GM18519 (cell line): ENCODE measurements around the gene NTM.

ENCODE experiments used
- ATAC-seq: cut with Tn5 transposase; IDR thresholded peaks from one replicate; pipeline ENCODE4 v1.9.1; 2021; ENCODE audit warnings: mild to moderate bottlenecking, moderate library complexity; ENCODE audit not compliant: unreplicated experiment, low FRiP score

The NTM gene

DNA sequence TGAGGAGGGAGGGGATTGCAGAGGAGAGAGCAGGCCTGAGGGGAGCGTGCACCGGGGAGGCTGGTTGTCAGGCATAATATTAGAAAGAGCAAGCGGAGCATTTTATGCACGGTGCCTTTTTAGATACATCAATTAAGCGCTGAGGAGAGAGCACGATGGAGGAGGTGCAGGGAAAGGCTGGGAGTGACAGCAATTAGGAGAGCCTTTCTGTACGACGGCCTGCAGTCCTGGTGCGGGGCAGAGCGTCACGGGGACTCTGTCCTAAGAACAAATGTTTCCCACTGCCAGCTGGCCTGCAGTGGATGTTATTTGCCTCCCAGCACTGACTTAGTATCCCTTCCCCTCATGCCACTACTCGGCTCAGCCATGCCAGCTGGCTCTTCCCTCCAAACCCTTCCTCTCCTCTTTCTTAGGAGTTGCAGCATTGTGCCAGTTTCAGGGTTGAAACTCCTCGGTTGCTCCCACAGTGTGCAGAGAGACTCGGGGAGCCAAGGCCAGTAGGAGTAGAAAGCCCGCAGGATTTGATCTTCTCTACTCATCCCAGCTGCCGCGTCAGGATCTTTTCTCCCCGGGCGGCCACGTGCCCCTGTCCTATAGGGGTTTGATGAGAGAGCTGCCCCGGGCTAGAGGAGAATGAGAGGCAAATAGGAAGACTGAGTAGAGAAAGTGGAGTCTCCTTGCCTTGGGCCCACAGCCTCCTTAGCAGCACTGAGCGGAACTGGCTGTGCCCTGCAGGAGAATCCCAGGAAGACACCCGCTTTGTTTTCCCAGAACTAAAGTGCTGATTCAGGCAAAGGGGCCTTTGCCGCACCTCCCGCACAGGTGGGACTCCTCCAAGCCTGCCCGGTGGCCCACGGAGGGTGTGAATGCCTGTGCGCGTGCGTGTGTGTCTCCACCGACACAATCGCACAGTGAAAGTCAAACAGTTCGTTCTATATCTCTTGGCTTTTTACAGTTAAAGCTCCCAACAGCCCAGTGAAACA, 875.3 kb downstream of the NTM start:
- no peak for ATAC-seq

DNA sequence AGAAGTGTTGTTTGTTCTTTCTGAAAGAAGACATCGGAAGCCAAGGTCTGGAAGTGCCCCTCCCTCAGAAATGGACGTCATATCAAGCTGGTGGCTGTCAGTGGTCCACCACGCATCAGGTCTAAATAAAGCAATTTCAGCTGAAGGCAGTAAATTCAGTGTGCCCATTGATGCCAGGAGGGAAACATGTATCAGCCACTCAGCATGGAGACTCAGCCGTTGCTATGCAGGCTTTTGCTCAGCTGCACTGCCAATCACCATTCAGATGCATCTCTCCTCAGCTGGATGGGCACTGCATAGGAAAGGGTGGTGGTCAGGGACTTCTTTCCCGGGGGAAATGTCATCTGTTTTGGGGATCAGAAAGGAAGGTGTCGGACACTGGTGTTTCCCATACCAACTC, 878.2 kb downstream of the NTM start:
- ATAC-seq, result no peak

DNA sequence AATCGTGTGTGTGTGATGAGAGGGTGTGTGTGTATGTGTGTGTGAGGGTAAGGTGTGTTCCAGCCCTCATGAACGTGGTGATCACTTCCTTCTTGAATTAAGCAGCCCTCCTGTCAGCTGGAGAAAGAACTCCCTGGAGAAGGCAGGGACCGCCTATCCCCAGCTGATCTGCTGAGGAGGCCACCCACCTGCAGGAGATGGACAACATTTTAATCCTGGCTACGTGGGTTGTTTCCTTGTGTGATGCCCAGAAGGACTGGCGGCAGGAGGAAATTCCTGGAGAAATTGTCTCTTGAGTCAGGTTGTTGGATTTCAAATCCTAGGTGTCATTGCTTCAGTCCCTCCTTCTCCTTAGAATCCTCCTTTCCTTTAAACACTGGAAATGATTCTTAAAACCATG, 878.8 kb downstream of the NTM start:
- no peak for ATAC-seq

DNA sequence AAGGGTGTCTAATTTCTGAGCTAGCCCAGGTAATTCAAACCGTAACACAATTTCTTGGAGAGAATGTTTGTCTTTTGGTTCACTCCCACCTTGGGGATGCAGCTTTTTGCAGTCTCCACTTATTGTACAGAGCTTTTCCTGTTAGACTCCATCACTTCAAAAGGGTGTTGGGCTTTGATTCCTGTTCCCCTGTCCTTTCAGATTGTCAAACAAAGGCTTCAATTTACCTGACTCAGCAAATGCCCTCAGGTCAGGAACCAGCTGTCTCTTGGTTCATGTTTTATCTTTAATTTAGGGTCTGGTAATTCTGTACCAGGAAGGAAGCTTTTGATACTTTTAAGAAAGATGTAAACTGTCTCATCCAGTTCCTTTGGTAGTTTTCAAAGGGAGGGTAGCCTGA, 880.6 kb downstream of the NTM start:
- ATAC-seq, result no peak

DNA sequence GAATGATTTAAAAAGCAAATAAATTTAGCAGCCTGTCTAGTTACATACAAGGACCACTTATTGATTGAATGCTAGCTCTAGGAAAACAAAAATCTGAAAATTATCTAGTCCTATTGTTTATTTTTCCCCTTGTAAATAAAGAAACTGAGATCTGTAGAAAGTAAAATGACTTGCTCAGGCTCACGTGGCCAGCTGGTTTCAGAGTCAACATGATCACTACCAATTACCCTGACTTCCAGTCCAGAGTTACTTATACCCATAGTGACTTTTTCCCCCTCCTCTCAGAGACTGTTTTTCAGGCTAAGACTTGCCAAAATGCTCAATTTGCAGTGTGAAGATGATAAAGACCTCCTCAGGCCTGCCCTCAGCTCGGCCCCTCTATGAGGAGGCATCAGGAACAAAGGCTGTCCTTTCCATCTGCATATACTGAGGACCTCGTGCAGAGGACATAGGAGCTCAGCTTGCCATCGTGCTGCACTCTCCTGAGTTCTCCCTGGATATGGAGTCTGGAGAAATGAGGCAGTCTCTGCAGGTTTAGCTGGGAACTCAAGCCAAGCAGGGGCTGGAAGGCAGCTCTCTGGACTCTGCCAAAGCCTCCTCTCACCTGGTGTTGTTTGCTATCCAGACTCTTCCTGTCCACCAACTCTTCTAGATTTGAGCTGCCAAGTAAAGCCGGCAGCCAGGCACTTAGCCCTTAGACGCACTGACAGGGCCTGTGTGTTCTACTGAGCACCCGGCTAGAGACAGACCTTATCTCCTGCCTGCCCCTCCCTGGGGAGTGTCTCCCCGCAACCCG, 883.3 kb downstream of the NTM start:
- no peak for ATAC-seq

DNA sequence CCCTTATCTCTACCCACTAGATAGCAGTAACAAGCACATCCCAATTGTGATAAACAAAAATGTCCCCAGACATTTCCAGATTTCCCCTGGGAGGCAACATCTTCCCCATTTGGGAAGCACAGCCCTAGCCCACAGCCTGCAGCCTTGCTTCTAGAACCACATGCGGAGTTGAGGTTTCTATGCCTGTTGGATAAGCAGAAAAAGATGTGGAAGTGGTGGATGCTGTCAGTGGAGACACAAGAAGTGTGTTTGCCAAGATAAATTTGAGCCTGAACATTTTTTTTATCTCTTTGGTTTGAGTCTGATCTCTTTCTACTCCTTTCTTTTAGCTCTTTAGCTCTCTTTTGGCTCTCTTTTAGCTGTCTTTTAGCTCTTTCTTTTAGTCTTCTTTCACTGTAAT, 884.5 kb downstream of the NTM start:
- no peak for ATAC-seq

DNA sequence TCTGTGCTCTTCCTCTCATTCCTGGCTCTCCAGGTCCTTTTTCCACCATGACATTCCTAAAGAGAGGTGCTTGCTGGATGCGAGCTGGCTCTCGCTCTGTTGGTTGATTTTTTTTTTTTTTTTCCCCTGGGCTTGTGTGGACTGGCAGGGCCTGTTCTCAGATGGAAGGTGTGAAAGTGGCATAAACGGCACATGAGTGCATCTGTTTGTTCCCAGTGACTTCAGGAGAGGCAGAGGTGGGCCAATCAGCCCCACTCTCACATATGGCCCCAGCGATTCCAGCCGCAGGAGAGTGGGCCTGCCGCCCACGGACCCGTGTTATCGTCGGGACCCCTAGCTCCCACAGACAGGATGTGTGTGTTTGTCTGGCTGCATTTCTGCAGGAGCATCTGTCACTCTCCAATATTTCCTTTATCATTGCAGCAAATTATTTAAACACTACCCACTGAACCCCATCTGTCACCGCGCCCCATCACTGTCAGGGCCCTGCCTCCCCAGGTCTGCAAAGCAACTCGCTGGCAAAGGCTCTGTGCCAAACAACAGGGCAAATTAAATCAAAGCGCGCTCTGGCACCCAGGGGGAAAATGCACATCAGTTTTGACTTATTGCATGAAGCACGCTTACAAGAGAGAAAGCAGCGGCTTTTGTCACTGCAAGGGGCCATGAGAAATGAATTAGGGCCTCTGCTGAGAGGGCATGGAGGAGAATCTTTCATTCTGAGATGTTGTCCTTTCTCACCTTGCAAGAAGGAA, 886.3 kb downstream of the NTM start:
- ATAC-seq, result no peak

DNA sequence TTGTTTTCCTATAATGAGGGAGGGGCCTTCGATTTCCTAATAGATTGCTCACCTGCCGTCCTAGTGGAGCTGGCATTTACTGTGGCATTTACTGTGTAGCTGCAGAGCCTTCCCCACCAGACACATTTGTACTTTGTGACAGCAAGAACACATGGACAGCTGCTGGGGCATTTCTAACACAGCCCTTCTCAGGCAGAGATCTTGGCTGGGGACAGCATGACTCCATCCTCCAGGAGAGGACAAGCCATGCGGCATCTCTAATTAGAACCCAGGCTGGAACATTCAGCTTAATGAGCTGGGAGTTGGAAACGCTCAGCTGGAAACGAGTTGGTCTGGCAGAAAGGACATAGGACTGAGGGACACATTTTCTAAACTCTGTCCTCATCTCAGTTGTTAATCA, 887.5 kb downstream of the NTM start:
- no peak for ATAC-seq

DNA sequence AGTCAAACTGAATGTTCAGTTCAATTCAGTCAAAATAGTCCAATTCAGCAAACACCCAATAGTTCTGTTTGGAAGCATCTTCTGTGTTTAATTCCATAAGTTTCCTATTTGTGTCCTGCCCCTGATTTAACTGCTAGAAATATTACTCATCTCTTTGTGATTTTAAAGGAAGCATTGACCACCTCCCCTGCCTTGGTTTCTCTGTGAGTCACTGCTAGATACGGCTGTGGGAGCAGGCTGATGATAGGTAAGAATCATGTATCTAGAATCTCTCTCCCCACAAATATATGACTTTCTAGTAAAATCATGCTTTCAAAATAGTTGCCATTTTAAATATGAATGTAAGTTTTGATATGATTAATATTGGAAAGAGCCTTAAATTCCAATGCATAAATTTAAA, 888.5 kb downstream of the NTM start:
- no peak for ATAC-seq

DNA sequence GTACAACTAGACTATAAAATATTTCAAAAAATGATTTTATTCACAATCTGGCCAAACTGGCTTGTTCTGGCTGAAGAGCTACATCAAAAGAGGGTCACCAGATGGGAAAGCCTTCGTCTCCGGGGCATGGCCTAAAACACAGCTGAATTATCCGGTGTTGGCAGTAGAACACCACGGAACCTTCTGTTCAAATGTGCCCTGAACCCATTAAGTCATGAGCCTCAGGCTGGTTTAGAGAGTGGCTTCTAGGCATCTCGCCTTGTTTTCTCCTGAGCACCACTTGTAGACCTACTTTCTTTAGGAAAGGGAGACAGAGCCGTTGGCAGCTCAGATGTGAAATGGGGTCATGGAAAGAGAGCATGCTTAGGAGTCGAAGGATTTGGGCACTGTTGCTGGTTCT, 890.2 kb downstream of the NTM start:
- no peak for ATAC-seq

DNA sequence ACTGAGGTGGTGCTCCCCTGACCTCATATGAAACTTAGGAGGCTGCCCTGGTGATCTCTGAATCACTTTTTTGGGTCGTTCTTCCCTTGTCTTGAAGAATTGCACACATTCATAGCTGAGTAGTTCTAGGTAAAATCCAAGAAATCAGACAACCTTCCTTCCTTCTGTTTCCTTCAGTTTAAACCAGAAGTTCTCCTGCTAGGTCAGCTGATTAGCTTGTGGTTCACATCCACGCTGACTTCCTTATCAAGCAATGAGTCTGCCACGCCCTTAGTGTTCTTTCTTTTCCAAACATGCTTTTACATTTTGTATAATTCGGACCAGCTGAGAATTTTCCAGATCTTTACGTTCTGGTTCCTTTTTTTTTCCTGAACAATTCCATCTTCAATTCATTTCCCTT, 892.8 kb downstream of the NTM start:
- ATAC-seq, result no peak

DNA sequence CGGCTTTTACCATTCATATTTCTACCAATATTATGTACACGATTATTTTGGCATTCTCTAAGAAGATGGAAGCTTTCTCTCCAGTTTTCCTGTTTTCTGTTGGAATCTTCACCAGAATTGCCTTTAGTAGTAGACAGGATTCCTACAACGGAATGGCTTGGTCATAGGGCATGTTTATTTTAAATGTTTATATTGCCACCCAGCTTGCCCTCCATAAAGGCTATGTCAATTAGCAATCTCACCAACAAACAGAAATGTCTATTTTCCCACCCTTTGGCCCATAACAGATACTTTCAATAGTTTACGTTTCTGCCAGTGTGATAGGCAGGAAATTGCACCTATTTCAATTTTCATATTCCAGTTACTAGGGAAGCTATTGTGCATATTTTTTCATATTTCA, 893.5 kb downstream of the NTM start:
- ATAC-seq, result no peak

DNA sequence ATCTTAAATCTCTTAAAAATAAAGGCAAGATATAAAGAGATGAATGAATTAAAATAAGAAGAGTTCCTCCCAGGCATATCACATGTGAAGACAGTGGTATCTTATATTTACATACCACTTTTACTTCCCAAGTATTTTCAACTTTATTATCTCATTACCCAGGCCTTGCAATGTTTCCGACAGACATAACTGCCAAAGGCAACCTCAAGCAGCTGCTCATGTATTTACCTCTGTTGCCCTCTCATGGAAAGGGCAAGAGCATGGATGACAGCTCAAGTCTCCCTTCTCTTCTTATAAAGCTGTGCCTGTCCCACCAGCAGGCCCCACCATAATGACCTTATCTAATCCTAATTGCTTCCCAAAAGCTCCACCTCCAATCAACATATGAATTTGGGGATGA, 894.2 kb downstream of the NTM start:
- no peak for ATAC-seq

DNA sequence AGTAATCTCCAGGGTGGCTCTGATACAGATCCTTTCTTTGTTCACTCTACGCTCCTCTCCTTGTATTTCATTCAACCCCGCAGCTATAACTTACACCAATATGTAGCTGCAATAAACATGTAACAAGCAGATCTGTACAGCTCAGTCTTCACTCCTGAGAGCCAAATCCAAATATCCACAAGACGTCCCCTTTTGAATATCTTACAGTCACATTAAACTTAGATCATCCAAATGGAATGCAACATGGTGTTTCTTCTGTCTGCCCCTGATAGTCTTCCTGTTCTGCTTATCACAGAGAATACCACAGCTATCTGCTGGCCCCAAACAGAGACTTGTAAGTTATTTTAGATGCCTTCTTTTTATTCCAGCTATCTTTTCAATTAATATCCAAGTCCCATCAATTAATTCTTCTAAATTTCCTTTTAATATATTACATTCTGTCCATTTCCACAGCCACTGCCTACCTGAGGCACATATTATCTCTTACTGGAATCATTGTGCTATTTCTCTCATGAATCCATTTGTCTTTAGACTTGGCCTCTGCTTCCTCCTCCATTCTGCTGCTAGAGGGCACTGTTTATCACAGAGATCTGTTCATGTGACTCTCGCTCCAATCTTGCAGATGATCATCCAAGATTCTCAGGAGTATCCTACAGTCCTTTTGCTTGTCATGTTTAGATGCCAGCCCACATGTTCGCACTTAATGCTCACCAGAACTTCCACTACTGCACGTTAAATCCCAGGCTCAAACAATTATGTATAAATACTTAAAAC, 908.6 kb downstream of the NTM start:
- ATAC-seq, result no peak

DNA sequence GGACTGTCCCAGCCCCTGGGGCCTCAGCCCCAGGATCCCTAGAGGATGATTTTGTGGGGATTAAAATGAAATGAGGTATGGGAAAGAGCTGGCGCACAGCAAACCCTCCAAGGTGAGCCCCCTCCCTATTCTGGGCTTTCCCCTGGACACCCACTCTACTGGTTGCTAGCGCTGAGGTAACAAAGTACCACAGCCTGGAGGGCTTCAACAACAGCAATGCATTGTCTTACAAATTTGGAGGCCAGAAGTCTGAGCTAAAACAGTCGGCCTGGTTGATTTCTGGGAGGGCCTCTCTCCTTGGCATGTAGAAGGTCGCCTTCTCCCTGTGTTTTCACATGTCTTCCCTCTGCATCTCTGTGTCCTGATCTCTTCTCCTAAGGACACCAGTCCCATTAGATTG, 913.6 kb downstream of the NTM start:
- ATAC-seq, result no peak

DNA sequence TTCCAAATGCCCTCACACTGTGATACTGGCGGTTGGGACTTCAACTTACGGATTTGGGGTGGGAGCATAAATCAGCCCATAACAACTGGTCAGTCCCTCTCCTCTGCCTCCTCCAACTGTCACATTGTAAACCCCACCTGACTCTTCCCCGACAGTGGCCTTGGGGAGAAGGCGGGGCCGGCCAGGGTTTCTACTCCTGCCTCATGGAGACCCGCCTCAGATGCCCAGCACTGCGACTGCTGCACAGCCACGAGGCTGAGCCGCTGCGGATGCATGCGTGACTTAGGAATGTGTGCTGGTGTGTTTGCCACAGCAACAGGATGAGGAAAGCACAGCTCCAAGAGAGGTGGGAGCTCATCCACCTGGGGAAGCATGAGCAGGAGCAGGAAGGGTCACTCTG, 914.2 kb downstream of the NTM start:
- ATAC-seq, result no peak

DNA sequence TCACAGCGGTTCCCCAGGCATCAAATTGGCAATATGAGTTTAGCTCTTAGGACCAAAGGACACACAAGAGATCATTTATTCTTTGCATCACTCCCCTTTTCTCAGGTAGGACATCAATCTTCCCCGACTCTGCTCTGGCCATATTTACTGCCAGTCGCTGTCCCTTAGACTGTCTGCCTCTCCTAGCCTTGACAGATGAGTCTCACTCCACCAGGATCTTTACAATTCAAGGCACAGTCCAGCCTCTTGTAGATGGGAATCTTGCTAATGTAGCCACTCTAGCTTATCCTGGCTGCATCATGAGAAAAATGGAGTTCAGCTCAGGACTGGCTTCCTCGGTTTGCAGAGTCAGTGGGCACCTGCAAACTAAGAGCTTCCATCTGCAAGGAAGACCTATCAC, 915.2 kb downstream of the NTM start:
- ATAC-seq, result no peak

DNA sequence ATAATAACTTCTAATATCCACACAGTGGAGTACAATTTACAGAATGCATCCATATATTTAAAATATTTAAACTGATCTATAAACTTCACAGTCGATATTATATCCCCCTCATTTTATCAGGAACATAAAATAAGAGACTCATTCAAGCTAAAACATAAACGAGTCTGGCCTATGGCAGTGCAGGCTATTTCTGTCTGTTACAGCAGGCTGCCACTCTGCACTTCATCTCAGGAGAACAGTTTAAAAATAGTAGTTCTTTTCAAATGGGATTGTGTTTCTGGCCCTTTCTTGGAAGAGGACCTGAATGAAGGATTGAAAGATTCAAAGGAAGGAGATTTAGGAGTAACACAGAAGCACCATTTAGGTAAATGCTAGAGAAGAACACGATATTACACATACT, 915.7 kb downstream of the NTM start:
- ATAC-seq, result no peak

DNA sequence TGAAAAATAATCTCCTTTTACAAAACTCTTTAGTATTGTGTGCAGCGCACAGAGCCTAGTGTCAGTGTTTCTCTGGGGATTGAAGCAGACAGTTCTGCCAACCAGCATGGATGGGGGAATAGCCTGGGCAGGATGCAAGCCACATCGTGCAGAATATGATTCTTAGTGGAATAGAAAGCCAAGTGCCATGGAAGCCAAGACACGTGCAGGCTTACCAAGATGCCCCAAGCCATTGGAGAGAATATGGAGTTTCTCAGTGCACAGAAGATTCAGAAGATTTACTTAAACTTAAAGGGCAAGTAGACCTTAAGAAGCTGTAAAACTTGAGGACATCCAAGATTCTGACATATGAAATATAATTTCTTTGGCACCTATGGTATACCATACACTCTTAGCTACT, 917.6 kb downstream of the NTM start:
- no peak for ATAC-seq

DNA sequence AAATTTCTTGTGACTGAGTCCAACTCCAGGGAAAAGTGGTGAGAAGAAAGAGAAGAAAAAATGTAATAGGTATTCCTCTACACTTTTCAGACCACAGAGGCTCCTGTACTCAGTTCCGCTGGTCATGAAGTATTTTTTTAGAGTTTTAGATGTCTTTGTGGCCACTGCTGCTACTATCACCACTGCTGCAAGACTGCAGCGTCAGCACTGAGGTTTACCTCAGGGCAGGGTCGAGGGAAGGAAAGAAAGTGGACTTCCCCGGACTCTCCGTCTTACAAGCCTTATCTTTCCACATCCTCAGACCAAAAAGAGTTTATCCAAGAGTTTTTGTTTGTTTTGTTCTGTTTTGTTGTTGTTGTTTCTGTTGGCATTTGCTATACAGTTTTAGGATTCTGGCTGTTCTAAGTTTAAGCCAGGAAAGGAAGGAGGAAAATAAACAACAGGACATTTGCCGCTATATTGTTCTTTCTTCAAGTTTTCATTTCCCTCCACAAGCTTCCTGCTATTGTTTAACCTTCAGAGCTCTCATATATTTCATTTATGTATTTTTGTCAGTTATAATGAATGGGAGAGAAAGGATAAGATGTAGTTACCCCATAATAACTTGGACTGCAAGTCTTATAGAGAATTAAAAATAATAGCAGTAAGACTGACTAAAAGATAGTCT, 919.3 kb downstream of the NTM start:
- ATAC-seq, result no peak
